H1 (cell line): ENCODE measurements around the gene CNIH3. TPM values are rescaled to one million over a fixed set of nuclear protein-coding genes. Genes with fewer than 3 reads are reported as not detected.

ENCODE experiments used
- CTCF ChIA-PET: fragments of 300-600 bp; sonication (Branson Sonifier 250); formaldehyde crosslinking; loops from one replicate; lab custom pipeline; 2021; ENCODE audit not compliant: partially characterized antibody; lab: Charles Lee
- POLR2A ChIA-PET: fragments of 300-600 bp; sonication (Branson Sonifier 250); formaldehyde crosslinking; loops from one replicate; lab custom pipeline; 2021; ENCODE audit warnings: inconsistent platforms; ENCODE audit not compliant: partially characterized antibody; lab: Charles Lee
- DNase-seq, 2 experiments: peaks; one replicate each; pipeline versions ENCODE4 v3.0.0 to v3.0.0-alpha.2; 2010 to 2022; ENCODE audit warnings: low spot score in 2 of 2, low read depth in 1 of 2, mixed read lengths in 1 of 2
- FAIRE-seq: peaks from 2 replicates; lab custom pipeline; 2011; peaks lifted over from hg19 to GRCh38; lab: Jason Lieb, UNC
- H2AFZ ChIP-seq: 2 replicates; pipeline ENCODE4 v1.8.1; 2012; ENCODE audit warnings: low read length, inconsistent platforms
- H2AK5ac ChIP-seq: 2 replicates; pipeline ENCODE4 v1.6.1; 2013; ENCODE audit warnings: low read depth, low read length
- H2BK120ac ChIP-seq: replicated peaks from 2 replicates; pipeline ENCODE3; 2013; ENCODE audit warnings: low read depth, low read length, inconsistent platforms
- H2BK12ac ChIP-seq: 2 replicates; pipeline ENCODE4 v1.6.1; 2013; ENCODE audit warnings: low read depth, low read length
- H2BK15ac ChIP-seq: 2 replicates; pipeline ENCODE4 v1.6.1; 2013; ENCODE audit warnings: low read length
- H2BK20ac ChIP-seq: 2 replicates; pipeline ENCODE4 v1.6.1; 2013; ENCODE audit warnings: low read length
- H2BK5ac ChIP-seq: 2 replicates; pipeline ENCODE4 v1.6.1; 2013; ENCODE audit warnings: low read depth, low read length
- H3K14ac ChIP-seq: 2 replicates; pipeline ENCODE4 v1.6.1; 2013; ENCODE audit warnings: inconsistent platforms; ENCODE audit not compliant: insufficient read length
- H3K18ac ChIP-seq: 2 replicates; pipeline ENCODE4 v1.6.1; 2013; ENCODE audit warnings: low read length; ENCODE audit errors: extremely low read depth
- H3K23ac ChIP-seq: 2 replicates; pipeline ENCODE4 v1.6.1; 2013; ENCODE audit warnings: inconsistent platforms; ENCODE audit not compliant: insufficient read length
- H3K23me2 ChIP-seq: 2 replicates; pipeline ENCODE4 v1.6.1; 2013; ENCODE audit warnings: low read depth, low read length
- H3K27ac ChIP-seq: 2 replicates; pipeline ENCODE4 v1.6.1; 2011; ENCODE audit warnings: low read depth, low read length, inconsistent platforms
- H3K27me3 ChIP-seq, 4 experiments: replicated peaks in 1 of 4; 1 replicate in 1 of 4; 2 replicates in 3 of 4; pipeline versions ENCODE4 v1.6.1 to v1.8.1; 2011 to 2013; ENCODE audit warnings: low read length in 3 of 4, mild to moderate bottlenecking in 3 of 4, inconsistent platforms in 2 of 4, mixed read lengths in 2 of 4, moderate library complexity in 1 of 4; ENCODE audit not compliant: control insufficient read depth in 3 of 4, insufficient read depth in 3 of 4; ENCODE audit errors: extremely low read depth in 1 of 4
- H3K36me3 ChIP-seq, 4 experiments: 2 replicates each; pipeline versions ENCODE4 v1.6.1 to v1.8.1; 2011 to 2013; ENCODE audit warnings: mild to moderate bottlenecking in 4 of 4, low read length in 3 of 4, moderate library complexity in 2 of 4, control low read depth in 1 of 4, inconsistent platforms in 1 of 4; ENCODE audit not compliant: insufficient read depth in 4 of 4, control insufficient read depth in 2 of 4
- H3K4ac ChIP-seq: replicated peaks from 2 replicates; pipeline ENCODE3; 2013; ENCODE audit warnings: low read length, low read depth, mixed read lengths, inconsistent platforms; ENCODE audit not compliant: insufficient read length
- H3K4me1 ChIP-seq, 4 experiments: replicated peaks in 1 of 4; 1 replicate in 1 of 4; 2 replicates in 3 of 4; pipeline versions ENCODE4 v1.6.1 to v1.8.1; 2011 to 2013; ENCODE audit warnings: low read length in 3 of 4, inconsistent platforms in 2 of 4, mixed read lengths in 1 of 4; ENCODE audit not compliant: insufficient read depth in 4 of 4, control insufficient read depth in 3 of 4
- H3K4me2 ChIP-seq, 2 experiments: 2 replicates each; pipeline versions ENCODE4 v1.6.1 to v1.8.1; 2011 to 2013; ENCODE audit warnings: low read depth in 2 of 2, low read length in 2 of 2, control low read depth in 1 of 2, inconsistent platforms in 1 of 2, mild to moderate bottlenecking in 1 of 2; ENCODE audit not compliant: insufficient read depth in 1 of 2
- H3K4me3 ChIP-seq, 4 experiments: fragments of 200-600, 300-600 bp in 1 of 4; sonication (generic), shearing (Covaris generic), sonication (Bioruptor Twin) in 1 of 4; 2 replicates each; pipeline versions ENCODE4 v1.5.1 to v1.8.1; 2011 to 2016; ENCODE audit warnings: low read length in 4 of 4, low read depth in 3 of 4, control low read depth in 2 of 4, inconsistent platforms in 2 of 4, mild to moderate bottlenecking in 2 of 4, mixed read lengths in 1 of 4, moderate library complexity in 1 of 4; ENCODE audit not compliant: insufficient read depth in 2 of 4; ENCODE audit errors: extremely low read depth in 1 of 4
- H3K56ac ChIP-seq: replicated peaks from 2 replicates; pipeline ENCODE3; 2013; ENCODE audit warnings: low read depth, mild to moderate bottlenecking, mixed read lengths, low read length, inconsistent platforms; ENCODE audit not compliant: insufficient read length
- H3K79me1 ChIP-seq: 2 replicates; pipeline ENCODE4 v1.6.1; 2013; ENCODE audit warnings: low read depth, low read length, control low read depth
- H3K79me2 ChIP-seq, 2 experiments: 2 replicates each; pipeline versions ENCODE4 v1.6.1 to v1.8.1; 2012 to 2013; ENCODE audit warnings: low read length in 2 of 2, mild to moderate bottlenecking in 2 of 2, inconsistent platforms in 1 of 2; ENCODE audit not compliant: insufficient read depth in 2 of 2, control insufficient read depth in 1 of 2
- H3K9ac ChIP-seq, 4 experiments: replicated peaks in 1 of 4; 1 replicate in 1 of 4; 2 replicates in 3 of 4; pipeline versions ENCODE4 v1.6.1 to v1.8.1; 2011 to 2013; ENCODE audit warnings: low read depth in 3 of 4, low read length in 3 of 4, control low read depth in 2 of 4, mild to moderate bottlenecking in 2 of 4, moderate library complexity in 2 of 4, inconsistent platforms in 1 of 4; ENCODE audit errors: extremely low read depth in 1 of 4
- H3K9me3 ChIP-seq, 2 experiments: 2 replicates each; pipeline versions ENCODE4 v1.6.1 to v1.8.1; 2012 to 2013; ENCODE audit warnings: mild to moderate bottlenecking in 2 of 2, moderate library complexity in 2 of 2, control low read depth in 1 of 2, inconsistent platforms in 1 of 2, low read depth in 1 of 2, low read length in 1 of 2, mixed read lengths in 1 of 2; ENCODE audit not compliant: insufficient read depth in 2 of 2
- H4K20me1 ChIP-seq, 2 experiments: replicated peaks in 1 of 2; 2 replicates each; pipeline versions ENCODE3 to v1.8.1; 2011 to 2013; ENCODE audit warnings: inconsistent platforms in 2 of 2, low read length in 2 of 2, mild to moderate bottlenecking in 1 of 2; ENCODE audit not compliant: insufficient read depth in 2 of 2, control insufficient read depth in 1 of 2
- H4K5ac ChIP-seq: 2 replicates; pipeline ENCODE4 v1.6.1; 2013; ENCODE audit warnings: low read length, low read depth, mixed read lengths, inconsistent platforms; ENCODE audit not compliant: insufficient read length
- H4K8ac ChIP-seq: 2 replicates; pipeline ENCODE4 v1.8.0; 2013; ENCODE audit warnings: mild to moderate bottlenecking, moderate library complexity, low read length, inconsistent platforms; ENCODE audit not compliant: insufficient read depth; ENCODE audit errors: extremely low read depth
- H4K91ac ChIP-seq: replicated peaks from 2 replicates; pipeline ENCODE3; 2013; ENCODE audit warnings: low read length, mixed read lengths, inconsistent platforms; ENCODE audit not compliant: insufficient read length
- BACH1 ChIP-seq: IDR thresholded peaks from 2 replicates; pipeline ENCODE4 v1.6.1; 2012; ENCODE audit warnings: low read length, improper control_type of control experiment
- CEBPB ChIP-seq: IDR thresholded peaks from 2 replicates; pipeline ENCODE4 v1.6.1; 2012; ENCODE audit warnings: low read depth, low read length
- CHD1 ChIP-seq: IDR thresholded peaks from 2 replicates; pipeline ENCODE4 v1.6.1; 2012; ENCODE audit warnings: low read depth, low read length, improper control_type of control experiment
- CREB1 ChIP-seq: IDR thresholded peaks from 2 replicates; pipeline ENCODE4 v1.6.1; 2012; ENCODE audit warnings: inconsistent platforms
- EZH2 ChIP-seq: fragments of 200-600 bp; sonication (generic); IDR thresholded peaks from 2 replicates; pipeline ENCODE4 v1.7.1; 2012; ENCODE audit warnings: low read depth, mild to moderate bottlenecking, moderate library complexity, low read length, inconsistent platforms; ENCODE audit not compliant: severe bottlenecking
- KDM4A ChIP-seq: IDR thresholded peaks from one replicate; pipeline ENCODE4 v1.7.1; 2012; ENCODE audit warnings: low read depth, mild to moderate bottlenecking, moderate library complexity, low read length, inconsistent platforms; ENCODE audit not compliant: severe bottlenecking
- RBBP5 ChIP-seq: IDR thresholded peaks from 2 replicates; pipeline ENCODE4 v1.7.1; 2012; ENCODE audit warnings: low read depth, mild to moderate bottlenecking, inconsistent platforms, low read length, moderate library complexity, borderline replicate concordance
- SAP30 ChIP-seq: fragments of 300-600 bp; sonication (generic); IDR thresholded peaks from 2 replicates; pipeline ENCODE4 v1.7.1; 2012; ENCODE audit warnings: low read length, moderate library complexity, mild to moderate bottlenecking, inconsistent platforms; ENCODE audit not compliant: insufficient read depth, insufficient replicate concordance
- SP2 ChIP-seq: IDR thresholded peaks from 2 replicates; pipeline ENCODE4 v1.6.1; 2012; ENCODE audit warnings: mild to moderate bottlenecking, low read length, inconsistent platforms
- SP4 ChIP-seq: IDR thresholded peaks from 2 replicates; pipeline ENCODE4 v1.6.1; 2012; ENCODE audit warnings: low read length, inconsistent platforms
- TAF1 ChIP-seq: IDR thresholded peaks from 2 replicates; pipeline ENCODE4 v1.6.1; 2011; ENCODE audit warnings: mild to moderate bottlenecking, low read depth, low read length
- TCF12 ChIP-seq: IDR thresholded peaks from 2 replicates; pipeline ENCODE4 v1.6.1; 2011; ENCODE audit warnings: low read depth, mild to moderate bottlenecking, low read length
- WGBS, 2 experiments: shearing (Covaris generic) in 1 of 2; methylation state at CpG; one replicate each; pipeline versions ENCODE4 v1.1.6 to v1.1.7; 2013 to 2015; ENCODE audit warnings: low lambda C conversion rate in 2 of 2, mixed read lengths in 2 of 2, inconsistent platforms in 1 of 2, low coverage in 1 of 2, missing lambda C conversion rate in 1 of 2; ENCODE audit not compliant: insufficient replicate concordance in 2 of 2, insufficient coverage in 1 of 2, insufficient read length in 1 of 2; ENCODE audit errors: extremely low coverage in 1 of 2, missing lambda C conversion rate in 1 of 2; 5-methylcytosine and 5-hydroxymethylcytosine counted together
- polyA plus RNA-seq, 7 experiments: library from polyadenylated mRNA; depleted of rRNA in 3 of 7; stranded (reverse) in 5 of 7; unstranded in 2 of 7; fragments of >200 nt in 5 of 7; fragments of 200-250 nt in 2 of 7; gene quantifications; 1 replicate in 5 of 7; 2 replicates in 1 of 7; 4 replicates in 1 of 7; pipeline versions ENCODE4 v1.2.1 to v1.2.3, GENCODE V29; 2011 to 2013; ENCODE audit warnings: missing spikeins in 2 of 7, mixed read lengths in 2 of 7
- total RNA-seq: library from RNA; stranded (reverse); fragmentation: NEBNext Ultra II Directional; extraction: Animal tissue kit (Norgen Biotek cat#: 25700); gene quantifications from 2 replicates; pipeline ENCODE4 v1.2.1, GENCODE V29; 2021
- TF ChIP-seq, protein P1 (sequence below): IDR thresholded peaks from 2 replicates; pipeline ENCODE4 v1.6.1; 2012; ENCODE audit warnings: inconsistent platforms

Gene CNIH3
- total and polyA plus RNA-seq, 2 of the 8 experiments (the other 6 are each of a cell fraction or from before 2014, with no cell fraction given), result 3.7 to 5.6 TPM

DNA sequence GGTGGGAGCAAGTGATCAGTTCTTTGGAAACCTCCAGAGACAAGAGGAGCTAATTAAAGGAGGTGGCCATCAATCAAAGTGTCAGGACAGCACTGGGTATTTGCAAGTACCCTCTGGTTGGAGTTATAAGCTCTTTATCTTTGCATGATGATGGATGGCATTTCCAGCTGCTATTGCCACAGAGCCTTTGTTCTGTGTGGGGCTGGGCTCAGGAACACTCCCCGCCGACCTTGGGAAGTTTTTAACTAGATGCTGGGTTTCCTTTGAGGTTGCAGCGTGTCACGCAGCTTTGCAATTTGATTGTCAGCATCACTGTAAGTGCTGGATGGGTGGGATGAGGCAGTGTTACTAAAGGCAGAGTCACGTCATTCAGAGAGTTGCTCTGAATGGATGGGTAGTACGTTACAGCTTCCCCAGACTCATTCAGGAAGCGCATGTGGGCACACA is 68.9 kb downstream of the CNIH3 start:
- Histone ChIP-seq H4K5ac (no peak overlapping the region), H2BK5ac (no peak overlapping the region), H3K4me2 (no peak overlapping the region), H3K23ac (no peak overlapping the region), H3K4me1 (no peaks in the 10 kb centered on the region; a peak in 1 of 7 replicates), H2BK12ac (no peak overlapping the region), H4K91ac (no peak overlapping the region), H3K23me2 (no peaks in the 10 kb centered on the region), H4K20me1 (no peaks in the 10 kb centered on the region), H3K27me3 (no peaks in the 10 kb centered on the region; a peak in 1 of 7 replicates), H2AK5ac (no peak overlapping the region), H2AFZ (no peak overlapping the region), H3K9me3 (no peaks in the 10 kb centered on the region), H3K18ac (no peak overlapping the region), H3K56ac (no peak overlapping the region), H3K27ac (no peak overlapping the region), H4K8ac (no peak overlapping the region), H2BK120ac (no peak overlapping the region), H2BK15ac (no peak overlapping the region), H3K4ac (no peak overlapping the region), H3K79me1 (no peaks in the 10 kb centered on the region), H3K36me3 (no peaks in the 10 kb centered on the region), H3K9ac (no peak overlapping the region), H3K14ac (no peak overlapping the region), H2BK20ac (no peak overlapping the region), H3K79me2 (no peaks in the 10 kb centered on the region), H3K4me3 (no peak overlapping the region)
- DNase-seq (no peak), FAIRE-seq (no peak)
- ChIA-PET CTCF (interaction anchor here (0.7 to 2.4 kb wide), 4 partner anchors 12 to 49 kb away, joined by 3 to 10 read pairs (median 3); no protein-coding TSS in a partner anchor), POLR2A (interaction anchor here (0.5 kb wide), 1 partner anchor 12 kb away, joined by 5 read pairs; no protein-coding TSS in a partner anchor)
- WGBS, 2 experiments, result 93% methylated on average over 7 of the region's 7 CpGs; no CpG with 5 or more reads in 1 of the 2 experiments
- TF ChIP-seq SAP30 (no peak), TAF1 (no peak), SP2 (no peak), EZH2 (no peak), SP4 (no peak), RBBP5 (no peak), CHD1 (no peak), CEBPB (no peak), BACH1 (no peak), TCF12 (no peak), CREB1 (no peak), KDM4A (no peak)
- TF ChIP-seq, protein P1, sequence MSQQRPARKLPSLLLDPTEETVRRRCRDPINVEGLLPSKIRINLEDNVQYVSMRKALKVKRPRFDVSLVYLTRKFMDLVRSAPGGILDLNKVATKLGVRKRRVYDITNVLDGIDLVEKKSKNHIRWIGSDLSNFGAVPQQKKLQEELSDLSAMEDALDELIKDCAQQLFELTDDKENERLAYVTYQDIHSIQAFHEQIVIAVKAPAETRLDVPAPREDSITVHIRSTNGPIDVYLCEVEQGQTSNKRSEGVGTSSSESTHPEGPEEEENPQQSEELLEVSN, result no peak
